Measurements from ENCODE around the gene FAM3A.
A peak's percentile ranks its signal among the peaks of the same experiment; 100 is the strongest.

Gene FAM3A

GRCh38 chrX:154534526-154535322 is 18.7 kb upstream of the FAM3A start:
- DNase-seq (ENCODE audit: low read depth), result peak; percentile 77

- DNase-seq (ENCODE audit: low read depth), result no peak
Observed at GRCh38 chrX:154532690-154533089, 16.7 kb upstream of the FAM3A start.

- no peak for DNase-seq (ENCODE audit: low read depth)
Observed at GRCh38 chrX:154531626-154532025, 15.6 kb upstream of the FAM3A start.

GRCh38 chrX:154530286-154530685 is 14.3 kb upstream of the FAM3A start:
- DNase-seq (ENCODE audit: low read depth), result no peak

GRCh38 chrX:154529206-154529612 is 13.2 kb upstream of the FAM3A start:
- no peak for DNase-seq (ENCODE audit: low read depth)

- no peak for DNase-seq (ENCODE audit: low read depth)
Observed at GRCh38 chrX:154526901-154527675, 11.1 kb upstream of the FAM3A start.

GRCh38 chrX:154525606-154526490 is 9.8 kb upstream of the FAM3A start:
- DNase-seq (ENCODE audit: low read depth), result no peak

GRCh38 chrX:154519389-154519788 is 3.4 kb upstream of the FAM3A start:
- DNase-seq (ENCODE audit: low read depth), result no peak

- no peak for DNase-seq (ENCODE audit: low read depth)
Observed at GRCh38 chrX:154517101-154517781, 1.2 kb upstream of the FAM3A start.

- DNase-seq (ENCODE audit: low read depth), result peak; percentile 37
Observed at GRCh38 chrX:154516656-154517100, 646 bp upstream of the FAM3A start.

GRCh38 chrX:154515090-154515965 is 704 bp downstream of the FAM3A start:
- no peak for DNase-seq (ENCODE audit: low read depth)

- no peak for DNase-seq (ENCODE audit: low read depth)
Observed at GRCh38 chrX:154513716-154514115, 2.3 kb downstream of the FAM3A start.

GRCh38 chrX:154512879-154513553 is 3.0 kb downstream of the FAM3A start:
- no peak for DNase-seq (ENCODE audit: low read depth)

GRCh38 chrX:154511761-154512160 is 4.3 kb downstream of the FAM3A start:
- no peak for DNase-seq (ENCODE audit: low read depth)

GRCh38 chrX:154509455-154509854 is 6.6 kb downstream of the FAM3A start:
- no peak for DNase-seq (ENCODE audit: low read depth)

- DNase-seq (ENCODE audit: low read depth), result no peak
Observed at GRCh38 chrX:154508384-154508745, 7.7 kb downstream of the FAM3A start.

GRCh38 chrX:154507673-154508383 is 8.2 kb downstream of the FAM3A start:
- no peak for DNase-seq (ENCODE audit: low read depth)

GRCh38 chrX:154506483-154507332 is 9.3 kb downstream of the FAM3A start:
- no peak for DNase-seq (ENCODE audit: low read depth)

- DNase-seq (ENCODE audit: low read depth), result no peak
Observed at GRCh38 chrX:154505734-154506133, 10.3 kb downstream of the FAM3A start.
